ENCODE measurements around the gene KCNIP4.

- no peak for TF ChIP-seq POLR2A (IDR thresholded peaks at IDR 0.05; ENCODE audit: low read depth)
- TF ChIP-seq CTCF (IDR thresholded peaks at IDR 0.05) = no peak
- no peak for TF ChIP-seq POLR2AphosphoS5 (IDR thresholded peaks at IDR 0.05)
Measured at GRCh38 chr4:21763855-21764254, 184.7 kb downstream of the KCNIP4 start.

Measured in esophagus muscularis mucosa (tissue), 3 donors.